T-helper 2 cell (primary cell): ENCODE data around the gene TFEB.
"Not testable (repeated sequence)": the region's sequence is repeated elsewhere in the genome, so short reads cannot be mapped to it uniquely, and the experiment has no call there.

Experiments
- DNase-seq, 5 experiments: peaks; one replicate each; pipeline versions ENCODE4 v3.0.0 to v3.0.0-alpha.2; 2012 to 2022
- total RNA-seq, 2 donors: gene quantifications; one replicate each; lab custom pipeline; 2026; lab: John Stamatoyannopoulos, UW

TFEB gene
- total RNA-seq, result 14.0 to 15.7 reads per million in 2 donors

DNA sequence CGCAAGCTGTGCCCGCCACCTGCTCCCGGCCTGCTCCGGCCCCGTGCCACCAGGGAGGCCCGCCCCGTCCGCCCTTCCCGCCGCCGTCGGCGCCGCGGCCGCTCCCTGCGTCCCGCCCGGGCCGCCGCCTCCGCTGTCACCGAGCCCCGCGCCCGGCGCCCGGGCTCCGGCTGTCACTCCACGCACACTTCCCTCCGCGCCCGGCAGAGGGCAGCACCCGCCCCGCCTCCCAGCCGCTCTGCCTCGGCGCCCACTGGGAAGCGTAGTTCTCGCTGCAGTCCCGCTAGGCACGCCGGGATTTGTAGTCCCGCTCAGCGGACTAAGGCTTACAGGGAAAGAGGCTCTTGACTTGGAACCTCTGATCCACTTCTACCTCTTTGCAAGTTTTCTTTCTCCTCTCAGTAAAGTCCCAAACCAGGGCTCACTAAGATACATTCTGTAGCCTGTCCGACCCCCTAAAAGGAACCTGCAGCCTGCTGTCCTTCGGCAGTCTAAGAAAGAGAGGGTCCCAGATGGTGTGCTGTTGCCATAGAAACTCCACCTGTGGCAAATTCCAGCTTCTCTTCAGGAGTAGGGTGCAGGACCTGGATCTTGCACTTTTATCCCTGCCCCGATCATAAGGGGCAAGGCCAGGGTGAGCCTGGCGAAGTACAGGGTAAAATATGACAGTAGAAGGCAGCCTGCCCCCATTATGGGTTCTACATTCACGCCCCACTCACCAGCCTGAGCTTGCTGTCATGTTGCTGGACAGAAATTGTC lies at the start of gene TFEB:
Gene TFEB, minus strand, starts transcription at position 182 of the 759 bp plus-strand sequence. CDS start 44,395 bp downstream, outside the sequence.
- peak; percentile 86 to 92 (median 91) for DNase-seq

DNA sequence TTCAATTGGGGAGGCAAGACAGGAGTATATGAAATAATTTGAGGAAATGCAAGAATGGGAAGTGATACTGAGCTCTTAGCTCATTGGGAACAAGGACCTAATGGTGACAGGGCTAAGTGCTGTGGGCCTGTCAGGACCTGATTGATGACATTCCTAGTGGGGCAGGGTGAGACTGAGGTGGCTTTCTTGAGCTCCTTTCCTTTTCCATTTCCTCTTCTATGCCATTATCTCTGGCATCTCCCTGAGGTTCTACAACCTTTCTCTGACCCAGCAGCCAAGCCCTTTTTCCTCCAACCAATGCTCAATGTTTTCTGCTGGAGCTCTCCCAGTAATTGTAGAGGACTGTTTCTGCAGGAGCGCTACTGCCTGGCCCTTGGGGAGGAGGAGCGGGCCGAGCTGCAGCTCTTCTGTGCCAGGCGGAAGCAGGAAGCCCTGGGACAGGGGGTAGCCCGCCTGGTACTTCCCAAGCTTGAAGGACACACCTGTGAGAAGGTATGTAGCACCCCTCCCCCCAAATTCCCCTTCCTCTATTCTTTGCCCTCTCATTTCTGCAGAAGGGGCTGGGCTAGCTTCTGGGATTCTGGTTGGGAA lies 49.3 kb upstream of the TFEB start:
- no peak for DNase-seq

DNA sequence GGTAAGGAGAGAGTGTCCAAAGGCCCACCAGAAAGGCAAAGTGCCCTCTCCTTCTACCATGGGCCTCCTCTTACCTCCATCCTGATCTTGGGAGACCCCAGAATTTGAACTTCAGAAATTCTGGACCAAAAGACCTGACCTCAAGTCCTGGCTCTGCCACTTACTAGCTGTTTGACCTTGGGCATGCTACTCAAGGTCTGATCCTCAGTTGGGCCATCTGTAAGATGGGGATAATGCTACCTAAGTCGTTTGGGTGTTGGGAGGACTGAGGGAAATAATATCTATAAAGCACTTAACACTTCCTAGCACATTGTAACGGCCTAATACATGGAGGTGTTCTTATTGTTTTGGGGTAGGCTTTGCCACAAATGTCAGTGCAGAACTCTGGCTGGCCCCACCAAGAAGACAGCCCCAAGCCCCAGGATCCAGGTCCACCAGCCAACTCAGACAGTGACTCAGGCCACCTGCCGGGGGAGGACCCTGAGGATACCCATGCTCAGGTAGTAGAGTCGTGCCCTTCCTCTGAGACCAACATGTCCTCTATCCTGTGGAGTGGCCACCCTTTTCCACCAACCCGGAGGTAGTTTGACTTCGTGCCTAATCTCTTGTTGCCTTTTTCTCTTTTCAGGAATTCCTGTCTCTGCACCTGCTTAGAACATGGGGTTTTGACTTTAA lies 47.8 kb upstream of the TFEB start:
- no peak for DNase-seq

DNA sequence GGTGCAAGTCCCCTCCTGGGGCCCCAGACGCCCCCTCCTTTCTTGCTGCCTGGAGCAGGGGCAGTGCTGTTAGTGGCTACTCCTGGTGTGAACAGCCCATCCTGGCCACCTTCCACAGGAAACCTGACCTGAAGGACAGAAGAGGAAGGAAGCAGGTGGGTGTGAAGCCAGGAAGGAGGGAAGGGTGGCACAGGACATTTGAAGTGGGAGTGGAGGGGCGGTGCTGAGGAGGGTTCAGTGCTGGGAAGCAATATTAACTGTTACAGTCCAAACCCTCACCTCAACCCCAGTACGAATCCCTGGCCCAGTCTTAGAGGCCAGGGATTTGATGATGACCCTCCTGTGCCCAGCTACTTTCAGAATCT lies 45.9 kb upstream of the TFEB start:
- no peak for DNase-seq

DNA sequence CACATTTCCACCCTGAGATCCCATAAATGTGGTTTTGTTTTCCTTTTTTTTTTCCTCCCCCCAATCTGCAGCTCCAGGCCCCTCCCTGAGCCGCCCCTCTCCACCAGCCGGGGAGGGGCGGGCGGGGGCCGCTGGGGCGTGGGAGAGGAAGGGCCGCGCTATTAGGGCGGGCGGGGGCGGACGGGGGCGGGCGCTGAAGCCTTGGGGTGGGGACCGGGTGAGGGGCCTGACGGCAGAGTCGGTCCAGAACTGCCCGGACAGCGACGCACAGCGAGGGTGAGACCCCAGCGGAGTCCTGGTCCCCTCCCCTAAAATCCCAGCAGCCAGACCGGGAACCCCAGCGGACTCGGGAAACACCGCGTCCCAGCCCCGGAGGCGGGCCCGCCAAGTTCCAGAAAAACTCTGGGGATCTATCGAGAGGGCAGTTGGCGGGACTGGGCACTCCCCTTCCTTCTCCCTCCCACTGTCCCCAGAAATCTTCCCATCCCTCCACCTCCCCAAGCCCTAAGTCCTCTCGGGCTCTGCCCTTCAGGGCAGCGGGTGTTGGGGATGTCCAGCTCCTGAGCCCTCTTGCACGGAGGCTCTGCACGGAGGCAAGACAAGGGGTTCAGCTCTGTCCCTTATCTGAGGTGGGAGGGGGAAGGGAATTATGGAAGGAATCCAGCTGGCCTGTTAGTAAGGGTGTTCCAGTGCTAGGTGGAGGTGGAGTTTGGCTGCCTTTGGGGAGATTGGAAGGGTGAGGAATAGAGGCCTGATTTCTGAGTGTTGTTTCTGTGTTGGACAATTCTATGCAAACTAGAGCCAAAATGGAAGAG lies 45.4 kb upstream of the TFEB start, which contains the start of gene PRICKLE4:
Gene PRICKLE4, plus strand, starts transcription at position 232 of the 815 bp plus-strand sequence. CDS start 2,692 bp downstream, outside the sequence.
- no peak for DNase-seq

DNA sequence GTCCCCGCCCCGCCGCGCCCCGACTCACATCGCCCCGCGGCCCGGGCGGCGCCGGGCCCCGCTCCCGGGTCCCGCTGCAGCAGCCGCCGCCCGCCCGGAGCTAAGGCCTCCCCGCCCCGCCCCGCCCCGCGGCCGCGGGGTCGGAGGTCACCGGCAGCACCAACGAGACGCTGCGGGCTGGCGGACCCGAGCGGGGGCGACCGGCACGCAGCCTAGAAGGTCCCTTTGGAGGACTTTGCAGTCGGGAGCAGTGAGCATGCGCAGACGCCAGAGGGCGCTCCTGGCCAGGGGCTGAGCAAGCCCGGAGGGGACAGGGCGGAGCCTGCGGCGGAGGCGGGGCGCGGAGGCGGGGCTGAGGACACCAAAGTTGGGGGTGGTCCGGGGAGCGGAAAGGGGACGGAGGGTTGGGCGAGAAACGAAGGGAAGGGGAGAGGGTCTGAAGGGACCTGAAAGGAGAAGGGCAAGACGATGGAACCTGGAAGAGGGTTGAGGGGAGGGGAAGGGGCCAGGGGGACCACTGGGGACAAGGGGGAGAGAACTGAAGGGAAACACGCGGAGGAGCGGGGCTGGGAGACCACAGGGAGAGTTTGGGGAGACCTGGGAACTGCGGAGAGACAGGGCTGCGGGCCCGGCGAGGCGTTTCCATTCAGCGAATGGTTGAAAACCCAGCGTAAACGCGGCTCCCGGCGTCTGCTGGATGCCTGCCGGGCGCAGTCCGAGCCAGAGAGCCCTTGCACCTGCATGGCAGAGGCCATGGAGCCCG lies 44.6 kb upstream of the TFEB start, which contains the start of gene FRS3:
Gene FRS3, minus strand, starts transcription at position 113 of the 763 bp plus-strand sequence. CDS start 2,913 bp downstream, outside the sequence.
- DNase-seq, result peak; percentile 96 to 100 (median 99)

DNA sequence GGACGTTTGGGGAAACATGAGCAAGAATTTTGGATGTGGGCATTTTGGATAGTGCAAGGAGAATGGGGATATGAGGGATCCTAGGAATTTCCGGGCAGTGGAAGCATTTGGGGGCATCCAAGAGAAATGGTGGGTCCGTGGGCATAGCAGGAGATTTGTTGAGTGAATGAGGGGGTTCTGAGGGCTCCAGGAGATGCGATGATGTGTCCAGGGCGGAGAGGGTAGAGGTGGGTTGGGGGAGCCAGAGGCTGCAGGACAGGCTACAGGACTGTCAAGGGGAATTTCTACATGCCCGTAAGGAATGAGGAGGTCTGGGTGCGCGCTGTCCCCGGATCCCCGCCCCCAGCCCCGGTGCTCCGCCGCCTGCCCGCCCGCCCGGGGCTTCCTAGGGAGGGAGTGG lies 43.9 kb upstream of the TFEB start:
- DNase-seq, result no peak

DNA sequence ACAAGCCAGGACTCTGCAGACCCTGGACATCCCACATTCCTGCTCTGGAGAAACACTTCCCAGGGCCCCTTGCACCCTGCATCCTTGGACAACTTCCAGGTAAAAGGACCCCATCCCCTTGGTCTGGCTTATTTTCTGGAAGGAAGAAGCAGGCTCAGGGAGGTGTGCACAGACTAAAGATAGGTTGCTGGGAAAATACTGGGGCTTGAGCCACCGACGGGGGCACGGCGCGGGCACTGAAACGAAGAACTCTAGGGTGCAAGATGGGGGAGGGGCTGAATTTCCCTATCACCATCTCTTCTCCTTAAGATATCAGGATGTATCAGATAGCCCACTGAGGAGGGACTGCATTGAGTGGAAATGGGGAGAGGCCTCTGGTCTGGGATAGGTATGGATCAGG lies 43.5 kb upstream of the TFEB start:
- no peak for DNase-seq

DNA sequence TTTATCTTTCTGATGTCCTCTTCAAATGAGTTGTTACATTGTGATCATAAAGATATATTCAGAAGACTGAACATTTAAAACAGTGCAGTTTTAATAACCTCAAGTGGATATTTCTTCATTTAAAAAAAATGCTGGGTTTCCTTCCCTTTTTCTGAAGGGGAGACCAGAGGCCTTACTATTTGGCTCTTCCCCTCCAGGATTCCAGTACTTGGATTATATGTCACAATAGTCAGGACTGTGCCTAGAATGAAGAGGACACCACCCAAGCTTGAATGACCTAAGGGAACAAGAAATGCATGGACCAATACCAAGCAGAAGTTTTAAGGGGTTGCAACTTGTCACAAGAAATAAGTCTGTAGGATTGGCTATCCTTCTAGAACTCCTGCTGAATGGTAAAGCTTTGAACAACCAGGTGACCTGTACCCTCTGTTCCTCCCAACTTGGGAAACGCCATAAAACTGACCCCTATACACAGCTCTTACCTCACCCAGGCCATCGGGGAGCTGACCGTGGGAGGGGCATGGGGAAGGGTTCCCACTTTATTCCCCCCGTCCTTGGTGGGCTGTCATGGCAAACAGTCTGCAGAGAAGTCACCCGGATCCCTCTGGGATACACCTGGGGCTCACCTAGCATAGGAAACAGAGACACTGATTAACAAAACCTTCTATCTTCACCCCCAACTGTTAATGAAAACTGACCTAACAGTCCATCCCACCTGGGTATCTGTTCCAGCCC lies 42.3 kb upstream of the TFEB start:
- no peak for DNase-seq

DNA sequence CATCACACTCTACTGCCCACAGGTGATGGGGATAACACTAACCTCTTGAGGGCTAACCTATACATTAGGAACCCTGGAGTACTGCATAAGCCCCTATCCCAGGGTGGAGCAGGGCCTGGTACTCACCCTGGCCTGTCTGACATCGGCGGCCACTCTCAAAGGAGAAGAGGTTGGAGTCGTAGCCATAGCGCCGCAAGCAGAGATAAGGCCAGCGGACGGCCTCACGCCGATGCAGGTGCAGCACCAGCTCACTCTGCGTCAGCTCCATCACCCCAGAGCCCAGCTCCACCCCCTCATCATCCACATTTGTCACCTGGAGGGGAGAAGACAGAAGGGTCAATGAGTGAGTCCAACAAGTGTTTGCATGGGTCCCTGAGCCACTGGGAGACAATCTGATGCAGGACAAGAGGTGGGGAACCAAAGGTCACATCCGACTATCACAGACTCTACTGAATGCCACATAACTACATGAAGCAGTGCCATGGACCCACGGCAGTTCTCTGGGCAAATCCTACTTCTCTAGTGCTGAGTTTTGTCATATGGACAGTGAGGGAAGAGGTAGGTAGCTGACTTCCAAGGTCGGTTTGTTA lies 40.0 kb upstream of the TFEB start:
- no peak for DNase-seq

DNA sequence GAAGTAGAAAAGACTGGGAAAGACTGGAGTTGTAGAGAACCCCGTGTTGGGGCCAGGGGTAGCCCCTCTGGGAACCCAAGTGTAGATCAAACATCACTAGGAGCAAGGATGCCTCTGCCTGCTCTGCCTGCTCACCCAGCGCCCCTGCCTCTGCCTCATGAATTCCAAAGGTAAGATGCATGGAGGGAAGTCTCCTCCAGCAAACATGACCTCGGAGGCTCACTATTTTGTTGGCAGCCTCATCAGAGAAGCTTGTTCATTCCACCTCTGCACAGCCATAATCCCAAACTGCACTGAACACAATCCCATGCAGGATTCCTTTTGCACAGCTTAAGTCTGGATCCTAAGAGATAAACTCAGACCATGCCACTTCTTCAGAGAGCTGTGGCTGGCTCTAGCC lies 39.4 kb upstream of the TFEB start:
- DNase-seq, result no peak

DNA sequence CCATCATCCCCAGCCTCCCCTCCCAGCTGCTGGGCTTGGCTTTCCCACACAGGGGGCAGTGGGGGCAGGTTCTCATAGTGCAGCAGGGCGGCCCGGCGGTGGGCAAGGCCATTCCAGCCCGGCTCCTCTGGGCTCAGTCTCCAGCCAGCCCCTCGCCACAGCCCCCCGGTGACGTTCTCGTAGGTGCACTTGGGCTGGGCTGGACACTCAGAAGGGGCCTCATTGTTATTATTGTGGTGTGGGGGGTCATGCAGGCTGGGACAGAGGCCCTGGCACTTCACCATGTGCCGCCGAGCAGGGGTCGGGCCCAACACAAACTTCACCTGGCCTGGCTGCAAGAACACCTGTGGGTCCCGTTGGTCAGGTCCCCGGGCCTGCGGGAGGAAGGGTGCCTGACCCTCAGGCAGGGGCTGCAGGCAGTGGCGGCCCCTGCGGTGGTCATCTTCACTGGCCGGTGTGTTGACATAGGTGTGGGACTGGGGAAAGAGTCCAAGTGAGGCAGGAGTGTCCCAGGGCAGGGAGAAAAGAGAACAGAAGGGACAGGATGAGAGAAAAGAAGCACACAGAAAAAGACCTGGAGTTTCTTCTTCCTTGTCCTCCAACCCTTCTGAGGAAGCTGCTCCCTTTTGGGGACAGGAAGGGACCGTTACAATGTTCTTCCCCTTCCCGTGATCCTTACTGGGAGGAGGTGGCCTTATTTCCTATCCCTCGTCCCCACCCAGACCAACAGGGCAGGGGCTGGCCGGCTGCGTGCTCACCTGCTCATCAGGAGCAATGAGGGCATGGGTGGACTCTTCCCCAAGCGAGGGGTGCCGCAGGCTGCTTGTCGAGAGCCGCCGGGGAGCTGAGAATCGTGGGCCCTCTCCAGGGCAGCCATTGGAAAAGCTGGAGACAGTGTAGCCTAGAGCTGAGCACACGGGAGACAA lies 35.9 kb upstream of the TFEB start:
- no peak for DNase-seq

DNA sequence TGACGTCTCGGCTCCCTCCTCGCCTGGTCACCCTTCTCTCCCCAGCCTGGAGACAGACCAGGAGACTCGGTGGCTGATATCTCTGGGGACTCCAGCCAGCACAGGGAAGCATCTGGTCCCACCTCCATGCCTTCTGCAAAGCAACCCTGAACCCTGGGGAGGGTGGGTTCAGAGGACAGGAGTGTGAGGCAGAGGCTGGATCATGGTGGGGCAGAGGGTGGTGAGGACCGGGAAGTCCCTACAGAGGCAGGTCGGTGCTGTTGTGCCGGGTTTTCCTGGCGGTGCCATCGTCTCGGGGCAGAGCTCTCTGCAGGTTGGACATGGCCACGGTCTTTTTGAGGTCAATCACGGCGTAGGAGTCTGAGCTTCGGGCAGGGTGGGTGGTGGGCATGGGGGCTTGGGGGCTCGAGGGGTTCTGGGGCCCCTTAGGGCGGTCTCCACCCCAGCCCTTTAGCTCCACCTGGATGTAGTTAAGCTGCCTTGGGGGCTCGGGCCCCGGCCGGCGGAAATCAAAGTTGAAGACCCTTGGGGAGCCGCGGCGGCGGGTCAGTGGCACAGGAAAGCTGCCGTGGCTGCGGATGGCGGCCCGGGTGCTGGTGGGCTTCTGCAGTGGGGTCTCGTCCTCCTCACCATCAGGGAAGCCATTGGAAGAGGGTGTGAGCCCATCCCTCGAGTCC lies 35.1 kb upstream of the TFEB start:
- no peak for DNase-seq

DNA sequence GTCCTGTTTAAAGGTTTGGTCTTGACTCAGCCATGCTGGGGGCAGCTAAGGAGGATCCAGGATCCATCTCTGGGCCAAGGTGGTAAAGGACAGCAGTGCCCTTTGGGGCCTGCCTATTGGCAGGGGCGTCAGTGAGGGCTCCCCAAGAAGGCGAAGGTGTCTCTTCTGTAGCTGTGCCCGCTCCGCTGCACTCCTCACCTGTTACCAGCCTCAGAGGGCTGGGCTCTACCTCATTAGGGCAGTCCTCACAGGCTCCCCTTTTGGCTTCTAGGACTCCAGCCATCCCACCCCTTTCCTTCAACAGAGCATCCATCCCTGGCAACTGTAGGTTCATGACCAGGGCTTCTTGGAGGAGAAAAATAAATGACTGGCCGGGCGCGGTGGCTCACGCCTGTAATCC lies 34.0 kb upstream of the TFEB start:
- no peak for DNase-seq

DNA sequence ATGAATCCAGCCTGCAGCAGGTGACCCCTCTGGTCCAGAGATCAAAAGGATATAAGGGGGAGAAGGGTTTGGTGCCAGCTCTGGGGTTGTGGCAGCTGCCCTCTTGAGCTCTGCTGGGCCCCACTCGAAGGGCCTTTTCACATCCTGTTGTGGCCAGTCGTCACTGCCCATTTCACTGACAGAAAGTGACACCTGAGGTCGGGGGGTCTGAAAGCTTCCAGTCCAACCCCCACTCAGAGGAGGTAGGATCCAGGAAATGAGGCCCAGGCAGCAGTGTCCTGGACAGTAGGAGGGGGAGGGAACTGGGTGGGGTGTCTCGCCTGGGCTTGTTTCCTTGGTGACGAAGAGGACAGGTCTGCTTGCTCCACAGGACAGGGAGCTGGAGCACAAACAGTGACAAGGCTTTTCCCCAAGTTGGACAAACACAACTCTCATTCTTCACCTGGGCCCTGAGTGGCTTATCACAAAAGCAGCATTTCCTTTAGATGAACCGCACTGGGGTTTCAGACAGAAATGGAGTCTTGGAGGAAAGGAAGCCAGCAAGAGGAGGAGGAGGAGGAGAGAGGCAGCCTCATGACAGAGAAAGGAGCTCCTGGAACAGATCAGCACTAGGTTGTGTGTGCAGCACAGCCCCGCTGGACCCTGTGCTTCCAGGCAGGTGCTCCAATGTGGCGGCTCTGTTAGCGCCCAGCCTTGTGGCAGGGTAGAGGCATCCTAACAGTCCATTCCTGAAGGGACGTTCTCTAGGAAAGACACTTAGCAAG lies 33.3 kb upstream of the TFEB start:
- DNase-seq, result peak in 1 of 5 experiments; percentile 20

DNA sequence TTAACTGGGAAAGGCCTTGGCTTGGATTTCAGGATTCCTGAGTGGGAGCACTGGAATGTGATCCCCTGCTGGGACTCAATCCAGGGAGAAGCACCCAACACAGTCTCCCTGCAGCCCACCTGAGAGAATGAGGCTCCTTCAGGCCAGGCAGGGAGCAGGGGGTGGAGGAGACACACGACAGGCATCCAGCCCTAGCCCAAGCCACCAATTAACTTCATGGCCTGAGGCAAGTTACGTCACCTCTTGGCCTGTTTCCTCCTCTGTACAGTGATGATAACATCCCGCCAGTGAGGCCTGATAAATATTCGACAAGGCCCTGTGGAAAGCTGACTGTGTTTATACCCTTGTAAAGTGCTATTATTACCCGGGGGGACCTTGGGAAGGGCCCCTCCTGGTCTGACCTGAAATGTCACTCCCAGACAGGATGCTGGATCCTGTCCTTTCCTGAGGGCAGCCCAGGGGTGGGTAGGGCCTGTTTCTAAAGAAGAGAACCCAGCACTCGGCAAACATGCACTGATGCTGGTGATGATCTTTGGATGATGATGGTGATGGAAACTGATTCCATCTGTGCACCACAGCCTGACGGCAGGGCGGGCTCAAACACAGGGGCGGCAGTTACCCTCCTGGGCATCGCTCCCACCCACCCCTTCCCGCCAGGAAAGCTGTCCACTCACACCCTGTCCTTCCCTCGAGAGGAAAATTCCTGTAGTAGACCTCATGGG lies 31.9 kb upstream of the TFEB start:
- DNase-seq, result no peak

DNA sequence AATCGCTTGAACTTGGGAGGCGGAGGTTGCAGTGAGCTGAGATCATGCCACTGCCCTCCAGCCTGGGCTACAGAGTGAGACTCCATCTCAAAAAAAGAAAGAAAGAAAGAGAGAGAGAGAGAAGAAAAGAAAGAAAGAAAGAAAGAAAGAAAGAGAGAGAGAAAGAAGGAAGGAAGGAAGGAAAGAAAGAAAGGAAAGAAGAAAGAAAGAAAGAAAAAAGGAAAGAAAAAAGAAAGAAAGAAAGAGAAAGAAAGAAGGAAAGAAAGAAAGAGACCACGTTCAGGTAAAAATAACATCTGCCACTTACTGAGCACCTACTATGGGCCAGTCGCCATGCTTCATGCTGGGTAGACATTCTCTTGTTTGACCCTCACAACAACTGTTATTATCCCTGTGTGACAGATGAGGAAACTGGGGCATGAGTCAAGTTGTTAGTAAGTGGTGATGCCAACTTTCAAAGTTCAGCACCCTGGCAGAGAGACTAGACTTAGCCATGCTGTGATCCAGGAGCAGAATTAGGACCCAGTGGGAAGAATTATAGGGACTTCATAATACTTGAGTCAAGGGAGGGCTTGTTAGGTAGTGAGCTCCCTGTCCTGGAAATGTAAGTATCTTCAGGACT lies 30.7 kb upstream of the TFEB start:
- DNase-seq, result not testable (repeated sequence)
